ENCODE results near the gene CUX1.

CUX1 gene

GRCh38 chr7:101870361-101871062, 53.1 kb downstream of the CUX1 start:
- TF ChIP-seq EZH2phosphoT487 (IDR thresholded peaks at IDR 0.05; ENCODE audit: borderline replicate concordance, low read length) (no peak), CTCF (IDR thresholded peaks at IDR 0.05; ENCODE audit: low read depth, low read length, poor library complexity, severe bottlenecking) (peak; percentile 52)
- peaks cover 100% of the 10 kb centered on the region for H3K79me2 ChIP-seq (ENCODE audit: control insufficient read depth, low read length)
- H3K4me3 ChIP-seq (ENCODE audit: low read length): peak overlapping the region; percentile 76
- peaks cover 58% of the 10 kb centered on the region for H3K36me3 ChIP-seq (ENCODE audit: control insufficient read depth, low read length)
- H3K27ac ChIP-seq (ENCODE audit: low read depth, low read length): peak overlapping the region; percentile 90
- no peaks in the 10 kb centered on the region for H3K9me2 ChIP-seq (replicated peaks; ENCODE audit: control insufficient read depth, low read length)
- H3K27me3 ChIP-seq (ENCODE audit: control insufficient read depth, low read length): no peaks in the 10 kb centered on the region
- peaks cover 98% of the 10 kb centered on the region for H3K4me1 ChIP-seq (ENCODE audit: control insufficient read depth, low read length)
- peaks cover 7% of the 10 kb centered on the region; the same call in 1 of the 2 replicates for H4K20me1 ChIP-seq (ENCODE audit: control insufficient read depth, insufficient read depth, low read depth, low read length)
- peaks cover 21% of the 10 kb centered on the region for H3F3A ChIP-seq (ENCODE audit: control insufficient read depth, insufficient read depth)
- H3K4me2 ChIP-seq (ENCODE audit: low read length): peak overlapping the region; percentile 76
- H3K9me3 ChIP-seq (ENCODE audit: control insufficient read depth, insufficient read depth, low read length): no peaks in the 10 kb centered on the region

- H3F3A ChIP-seq (ENCODE audit: control insufficient read depth, insufficient read depth): peaks cover 12% of the 10 kb centered on the region
- H3K4me3 ChIP-seq (ENCODE audit: low read length): peak overlapping the region; percentile 76
- H4K20me1 ChIP-seq (ENCODE audit: control insufficient read depth, insufficient read depth, low read depth, low read length): peaks cover 7% of the 10 kb centered on the region; the same call in 1 of the 2 replicates
- H3K9me2 ChIP-seq (replicated peaks; ENCODE audit: control insufficient read depth, low read length): no peaks in the 10 kb centered on the region
- no peaks in the 10 kb centered on the region for H3K27me3 ChIP-seq (ENCODE audit: control insufficient read depth, low read length)
- H3K36me3 ChIP-seq (ENCODE audit: control insufficient read depth, low read length): peaks cover 55% of the 10 kb centered on the region
- H3K27ac ChIP-seq (ENCODE audit: low read depth, low read length): peak overlapping the region; percentile 90
- peaks cover 100% of the 10 kb centered on the region for H3K79me2 ChIP-seq (ENCODE audit: control insufficient read depth, low read length)
- H3K4me1 ChIP-seq (ENCODE audit: control insufficient read depth, low read length): peaks cover 98% of the 10 kb centered on the region
- no peak for TF ChIP-seq CTCF (IDR thresholded peaks at IDR 0.05; ENCODE audit: low read depth, low read length, poor library complexity, severe bottlenecking)
- no peak for TF ChIP-seq EZH2phosphoT487 (IDR thresholded peaks at IDR 0.05; ENCODE audit: borderline replicate concordance, low read length)
- peak overlapping the region; percentile 76 for H3K4me2 ChIP-seq (ENCODE audit: low read length)
- H3K9me3 ChIP-seq (ENCODE audit: control insufficient read depth, insufficient read depth, low read length): no peaks in the 10 kb centered on the region
Observed at GRCh38 chr7:101871351-101871750, 53.9 kb downstream of the CUX1 start.

- H3K27ac ChIP-seq (ENCODE audit: low read depth, low read length): no peak overlapping the region
- no peak for TF ChIP-seq EZH2phosphoT487 (IDR thresholded peaks at IDR 0.05; ENCODE audit: borderline replicate concordance, low read length)
- TF ChIP-seq CTCF (IDR thresholded peaks at IDR 0.05; ENCODE audit: low read depth, low read length, poor library complexity, severe bottlenecking): no peak
- H3K4me1 ChIP-seq (ENCODE audit: control insufficient read depth, low read length): peaks cover 98% of the 10 kb centered on the region
- H3K27me3 ChIP-seq (ENCODE audit: control insufficient read depth, low read length): no peaks in the 10 kb centered on the region
- peaks cover 36% of the 10 kb centered on the region for H3K36me3 ChIP-seq (ENCODE audit: control insufficient read depth, low read length)
- no peaks in the 10 kb centered on the region for H3K9me3 ChIP-seq (ENCODE audit: control insufficient read depth, insufficient read depth, low read length)
- H4K20me1 ChIP-seq (ENCODE audit: control insufficient read depth, insufficient read depth, low read depth, low read length): peaks cover 7% of the 10 kb centered on the region; the same call in 1 of the 2 replicates
- peaks cover 7% of the 10 kb centered on the region; the same call in 1 of the 2 replicates for H3F3A ChIP-seq (ENCODE audit: control insufficient read depth, insufficient read depth)
- H3K79me2 ChIP-seq (ENCODE audit: control insufficient read depth, low read length): peaks cover 100% of the 10 kb centered on the region
- H3K9me2 ChIP-seq (replicated peaks; ENCODE audit: control insufficient read depth, low read length): no peaks in the 10 kb centered on the region
- peak overlapping the region; percentile 46 for H3K4me2 ChIP-seq (ENCODE audit: low read length)
- no peak overlapping the region for H3K4me3 ChIP-seq (ENCODE audit: low read length)
Observed at GRCh38 chr7:101874028-101874427, 56.6 kb downstream of the CUX1 start.
